PFSK-1 (cell line): ENCODE measurements around the gene HSD17B10.

Experiments used
- FOXP2 ChIP-seq: optimal IDR thresholded peaks from 2 replicates; pipeline ENCODE3; 2011; ENCODE audit warnings: borderline replicate concordance, control low read depth, inconsistent platforms; ENCODE audit not compliant: insufficient read depth; ENCODE audit errors: extremely low read length, extremely low read depth
- POLR2AphosphoS5 ChIP-seq: IDR thresholded peaks from 2 replicates; pipeline ENCODE4 v1.6.1; 2012; ENCODE audit warnings: low read depth, mild to moderate bottlenecking, control low read depth, low read length, moderate library complexity
- SIN3A ChIP-seq: IDR thresholded peaks from 2 replicates; pipeline ENCODE4 v1.6.1; 2012; ENCODE audit warnings: mild to moderate bottlenecking, low read length, moderate library complexity, borderline replicate concordance; ENCODE audit not compliant: insufficient read depth
- TAF1 ChIP-seq: IDR thresholded peaks from 2 replicates; pipeline ENCODE4 v1.6.1; 2012; ENCODE audit warnings: low read length, control low read depth, borderline replicate concordance; ENCODE audit not compliant: insufficient read depth
- TF ChIP-seq, protein P1 (sequence below), 2 experiments: IDR thresholded peaks; 2 replicates each; pipeline versions ENCODE4 v1.6.1 to v1.8.0; 2011 to 2012; ENCODE audit warnings: low read depth in 2 of 2, low read length in 2 of 2, control low read depth in 1 of 2, inconsistent platforms in 1 of 2, mild to moderate bottlenecking in 1 of 2, moderate library complexity in 1 of 2; ENCODE audit not compliant: insufficient read depth in 1 of 2

HSD17B10 gene

DNA sequence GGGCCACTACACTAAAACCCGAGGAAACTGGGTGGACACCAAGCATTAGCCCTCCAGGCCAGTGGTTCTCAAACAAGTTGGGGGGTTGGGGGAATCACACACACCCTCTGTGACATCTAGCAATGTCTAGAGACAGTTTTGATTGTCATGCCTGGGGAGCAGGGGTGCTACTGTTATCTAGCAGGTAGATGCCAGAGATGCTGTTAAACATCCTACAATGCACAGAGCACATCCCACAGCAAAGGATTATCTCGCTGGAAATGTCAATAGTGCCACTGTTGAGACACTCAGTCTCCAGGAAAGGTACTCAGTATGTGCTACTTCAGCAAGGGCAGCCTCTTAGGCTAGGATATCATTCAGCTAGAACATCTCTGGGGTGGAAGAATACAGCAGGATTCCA is 13.0 kb downstream of the HSD17B10 start:
- TF ChIP-seq, protein P1, sequence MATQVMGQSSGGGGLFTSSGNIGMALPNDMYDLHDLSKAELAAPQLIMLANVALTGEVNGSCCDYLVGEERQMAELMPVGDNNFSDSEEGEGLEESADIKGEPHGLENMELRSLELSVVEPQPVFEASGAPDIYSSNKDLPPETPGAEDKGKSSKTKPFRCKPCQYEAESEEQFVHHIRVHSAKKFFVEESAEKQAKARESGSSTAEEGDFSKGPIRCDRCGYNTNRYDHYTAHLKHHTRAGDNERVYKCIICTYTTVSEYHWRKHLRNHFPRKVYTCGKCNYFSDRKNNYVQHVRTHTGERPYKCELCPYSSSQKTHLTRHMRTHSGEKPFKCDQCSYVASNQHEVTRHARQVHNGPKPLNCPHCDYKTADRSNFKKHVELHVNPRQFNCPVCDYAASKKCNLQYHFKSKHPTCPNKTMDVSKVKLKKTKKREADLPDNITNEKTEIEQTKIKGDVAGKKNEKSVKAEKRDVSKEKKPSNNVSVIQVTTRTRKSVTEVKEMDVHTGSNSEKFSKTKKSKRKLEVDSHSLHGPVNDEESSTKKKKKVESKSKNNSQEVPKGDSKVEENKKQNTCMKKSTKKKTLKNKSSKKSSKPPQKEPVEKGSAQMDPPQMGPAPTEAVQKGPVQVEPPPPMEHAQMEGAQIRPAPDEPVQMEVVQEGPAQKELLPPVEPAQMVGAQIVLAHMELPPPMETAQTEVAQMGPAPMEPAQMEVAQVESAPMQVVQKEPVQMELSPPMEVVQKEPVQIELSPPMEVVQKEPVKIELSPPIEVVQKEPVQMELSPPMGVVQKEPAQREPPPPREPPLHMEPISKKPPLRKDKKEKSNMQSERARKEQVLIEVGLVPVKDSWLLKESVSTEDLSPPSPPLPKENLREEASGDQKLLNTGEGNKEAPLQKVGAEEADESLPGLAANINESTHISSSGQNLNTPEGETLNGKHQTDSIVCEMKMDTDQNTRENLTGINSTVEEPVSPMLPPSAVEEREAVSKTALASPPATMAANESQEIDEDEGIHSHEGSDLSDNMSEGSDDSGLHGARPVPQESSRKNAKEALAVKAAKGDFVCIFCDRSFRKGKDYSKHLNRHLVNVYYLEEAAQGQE (IDR thresholded peaks at IDR 0.05; ENCODE audit: insufficient read depth in 1 of 2, low read depth in 2 of 2, low read length in 2 of 2) = no peak
- no peak for TF ChIP-seq SIN3A
- no peak for TF ChIP-seq TAF1
- no peak for TF ChIP-seq POLR2AphosphoS5
- TF ChIP-seq FOXP2 = no peak

DNA sequence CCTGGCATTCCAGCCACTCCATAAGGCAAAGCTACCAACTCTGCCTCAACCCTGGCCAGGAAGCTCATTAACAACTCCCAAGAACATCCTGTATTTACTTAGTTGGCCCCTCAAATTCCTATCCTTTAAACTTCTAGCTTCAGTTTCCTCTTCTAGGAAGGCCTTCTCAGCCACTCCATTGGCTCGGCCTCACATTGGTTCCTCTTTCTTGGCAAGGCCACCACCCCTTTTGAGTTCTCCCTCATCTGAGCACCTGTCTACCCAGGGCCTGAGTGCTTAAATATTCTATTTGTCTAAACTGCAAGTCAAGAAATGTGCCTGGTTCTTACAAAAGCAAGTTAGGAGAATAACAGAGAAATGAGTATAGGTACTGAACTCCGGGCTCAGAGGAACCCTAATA is 21.7 kb downstream of the HSD17B10 start:
- TF ChIP-seq SIN3A (no peak), POLR2AphosphoS5 (no peak), FOXP2 (no peak), TAF1 (no peak)
- TF ChIP-seq, protein P1 (IDR thresholded peaks at IDR 0.05; ENCODE audit: insufficient read depth in 1 of 2, low read depth in 2 of 2, low read length in 2 of 2) = no peak

DNA sequence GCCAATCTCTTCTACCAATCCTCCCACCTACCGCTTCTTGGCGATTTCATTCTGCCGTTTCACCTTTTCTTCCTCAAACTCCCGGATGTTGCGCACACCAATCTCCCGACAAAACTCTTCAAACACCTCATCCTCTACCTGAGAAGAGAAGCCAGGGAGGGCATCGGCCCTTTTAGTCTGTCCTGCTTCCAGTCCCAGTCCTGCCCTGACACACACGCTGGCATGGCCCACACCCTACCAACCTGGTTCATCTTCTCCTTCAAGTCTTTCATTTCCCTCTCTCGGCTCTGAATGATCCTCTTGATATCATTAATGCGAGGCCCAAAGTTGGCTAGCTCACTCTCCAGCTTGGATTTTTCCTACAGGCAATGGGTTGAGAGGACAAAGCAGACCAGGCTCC is 30.6 kb downstream of the HSD17B10 start:
- TF ChIP-seq FOXP2 (no peak), SIN3A (no peak), POLR2AphosphoS5 (no peak), TAF1 (no peak)
- TF ChIP-seq, protein P1 (IDR thresholded peaks at IDR 0.05; ENCODE audit: insufficient read depth in 1 of 2, low read depth in 2 of 2, low read length in 2 of 2) = no peak

DNA sequence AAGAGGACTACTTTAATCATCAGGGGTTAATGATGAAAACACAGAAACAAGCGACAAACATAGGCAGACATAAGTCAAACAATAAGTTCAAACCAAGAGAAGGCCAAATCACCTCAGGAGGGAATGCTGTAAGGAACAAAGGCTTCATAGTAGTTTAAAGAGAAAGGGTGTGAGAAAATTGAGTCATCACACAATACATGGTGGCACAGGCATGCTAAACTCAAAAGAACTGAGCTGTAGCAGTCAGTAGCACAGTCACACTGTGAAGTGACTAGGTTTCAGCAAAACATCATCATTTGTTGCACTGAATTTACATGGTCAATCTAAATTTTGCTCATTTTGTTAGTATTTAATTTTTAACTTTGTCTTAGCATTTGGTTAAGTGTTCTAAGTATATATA is 36.0 kb downstream of the HSD17B10 start:
- no peak for TF ChIP-seq SIN3A

DNA sequence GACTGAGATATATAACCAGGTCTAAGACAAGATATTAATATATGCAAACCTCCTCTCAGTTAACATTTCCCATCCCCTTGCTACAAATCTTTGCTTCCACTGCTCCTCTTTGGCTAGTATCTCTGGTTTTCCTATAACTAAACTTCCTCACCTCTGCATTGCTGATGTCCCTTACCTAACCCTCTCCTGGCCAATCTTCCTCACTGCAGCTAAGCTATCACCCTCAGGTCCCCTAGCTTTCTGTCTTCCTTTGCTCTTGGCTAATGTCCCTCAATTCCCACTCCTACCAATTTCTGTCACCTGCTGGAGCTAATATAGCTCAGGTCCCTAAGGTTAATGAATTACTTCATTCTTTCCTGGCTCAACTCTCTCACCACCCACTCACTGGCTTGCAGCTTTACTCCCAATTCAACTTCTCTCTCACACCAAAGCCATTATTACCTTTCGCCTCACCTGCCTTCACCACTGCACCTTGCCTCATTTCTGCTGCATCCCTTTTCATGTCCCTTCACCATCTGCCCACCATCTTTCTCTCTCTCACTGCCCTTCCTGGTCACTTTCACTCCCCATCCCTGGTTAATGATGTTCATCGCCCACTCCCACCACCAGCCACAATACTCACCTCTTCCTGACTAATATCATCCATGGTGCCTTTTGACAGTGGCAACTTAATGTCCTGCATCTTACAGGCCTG is 38.4 kb downstream of the HSD17B10 start:
- TF ChIP-seq TAF1 (no peak), POLR2AphosphoS5 (peak; percentile 29; the same call in 1 of the 2 replicates), SIN3A (no peak)
- TF ChIP-seq, protein P1 (IDR thresholded peaks at IDR 0.05; ENCODE audit: insufficient read depth in 1 of 2, low read depth in 2 of 2, low read length in 2 of 2) = no peak
